Measurements from ENCODE around the gene DPM1.

DPM1 gene

DNA sequence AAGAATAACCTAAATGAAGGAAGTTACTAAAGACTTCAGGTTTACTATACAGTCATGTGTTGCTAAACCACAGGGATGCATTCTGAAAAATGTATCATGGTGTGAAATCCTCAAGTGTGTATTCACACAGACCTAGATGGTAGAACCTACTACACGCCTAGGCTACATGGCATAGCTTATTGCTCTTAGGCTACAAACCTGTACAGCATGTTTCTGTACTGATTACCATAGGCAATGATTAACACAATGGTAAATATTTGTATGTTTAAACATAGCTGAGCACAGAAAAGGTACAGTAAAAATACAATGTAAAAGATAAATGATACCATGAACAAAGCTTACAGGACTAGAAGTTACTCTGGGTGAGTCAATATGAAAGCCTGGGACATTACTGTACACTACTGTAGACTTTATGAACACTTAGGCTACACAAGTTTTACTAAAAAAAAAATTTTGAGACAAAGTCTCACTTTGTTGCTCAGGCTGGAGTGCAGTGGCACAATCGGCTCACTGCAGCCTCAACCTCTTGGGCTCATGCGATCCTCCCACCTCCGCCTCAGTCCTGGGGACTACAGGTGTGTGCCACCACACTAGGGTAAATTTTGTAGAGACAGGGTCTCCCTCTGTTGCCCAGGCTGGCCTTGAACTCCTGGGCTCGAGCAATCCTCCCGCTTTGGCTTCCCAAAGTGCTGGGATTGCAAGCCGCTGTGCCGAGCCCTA is 63.1 kb downstream of the DPM1 start:
- no peak for DNase-seq (ENCODE audit: low read depth)

- no peak for DNase-seq (ENCODE audit: low read depth)
These were observed 64.7 kb downstream of the DPM1 start for GRCh38 chr20:50893620-50894019.

GRCh38 chr20:50892394-50892793 is 65.9 kb downstream of the DPM1 start:
- no peak for DNase-seq (ENCODE audit: low read depth)

GRCh38 chr20:50891138-50891537 is 67.2 kb downstream of the DPM1 start:
- DNase-seq (ENCODE audit: low read depth): no peak

- no peak for DNase-seq (ENCODE audit: low read depth)
These were observed 70.8 kb downstream of the DPM1 start for GRCh38 chr20:50887576-50887975.

GRCh38 chr20:50886184-50886790 is 72.0 kb downstream of the DPM1 start:
- DNase-seq (ENCODE audit: low read depth): no peak

DNA sequence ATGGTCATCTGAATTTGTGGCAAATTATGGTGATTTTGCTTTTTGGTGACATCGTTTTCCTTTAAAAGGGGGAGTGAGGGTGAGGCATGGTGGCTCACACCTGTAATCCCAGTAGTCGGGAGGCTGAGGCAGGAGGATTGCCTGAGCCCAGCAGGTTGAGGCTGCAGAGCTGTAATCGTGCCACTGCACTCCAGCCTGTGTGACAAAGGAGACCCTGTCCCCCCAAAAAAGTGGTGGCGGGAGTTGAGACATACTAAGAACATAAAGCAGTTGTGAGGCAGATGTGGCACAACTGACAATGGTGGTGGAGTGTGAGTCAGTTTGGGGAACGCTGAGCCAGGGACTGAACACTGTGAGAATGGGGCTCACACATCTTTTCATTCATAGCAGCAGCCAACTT is 72.6 kb downstream of the DPM1 start:
- DNase-seq (ENCODE audit: low read depth): no peak

DNA sequence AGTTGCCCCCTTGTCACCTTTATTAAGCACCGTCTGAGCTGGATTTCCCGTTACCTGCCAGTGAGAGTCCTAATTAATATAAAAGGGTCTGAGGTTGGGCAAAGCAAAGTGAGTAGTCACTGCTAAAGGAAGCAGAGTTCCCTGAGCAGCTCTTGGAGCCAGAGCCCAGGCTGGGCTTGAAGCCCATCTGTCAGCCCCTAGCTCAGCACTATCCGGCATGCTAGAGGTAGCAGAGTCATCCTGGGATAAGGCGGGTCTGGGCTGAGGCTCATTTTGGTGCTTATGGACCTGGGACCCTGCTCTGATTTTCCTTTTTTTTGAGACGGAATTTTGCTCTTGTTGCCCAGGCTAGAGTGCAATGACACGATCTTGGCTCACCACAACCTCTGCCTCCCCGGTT is 73.3 kb downstream of the DPM1 start:
- DNase-seq (ENCODE audit: low read depth): no peak
